Panc1 (cell line): ENCODE measurements around the gene MYLK3. TPM values are rescaled to one million over a fixed set of nuclear protein-coding genes. Genes with fewer than 3 reads are reported as not detected.

ENCODE experiments used
- ATAC-seq: fragments of 200-7000 bp; cut with Tn5 transposase; 2 replicates; pipeline ENCODE4 v1.9.1; 2020; ENCODE audit warnings: mild to moderate bottlenecking, moderate library complexity
- BruUV-seq: library from RNA; stranded (reverse); fragments of 400-500 nt; replicated peaks from 2 replicates; lab custom pipeline; 2021; lab: Mats Ljungman, UMichigan
- CTCF ChIA-PET: fragments of 300-600 bp; sonication (Branson Sonifier 250); formaldehyde crosslinking; loops from one replicate; lab custom pipeline; 2022; ENCODE audit warnings: antibody characterized with exemption; lab: Charles Lee
- POLR2A ChIA-PET: fragments of 300-600 bp; sonication (Branson Sonifier 250); formaldehyde crosslinking; loops from one replicate; lab custom pipeline; 2022; ENCODE audit warnings: antibody characterized with exemption; lab: Charles Lee
- DNase-seq: peaks from one replicate; pipeline ENCODE4 v3.0.0-alpha.2; 2010; ENCODE audit warnings: low read depth, low spot score
- H3K27ac ChIP-seq: 2 replicates; pipeline ENCODE4 v1.5.1; 2011; ENCODE audit warnings: mild to moderate bottlenecking, low read length, inconsistent platforms
- H3K27me3 ChIP-seq: fragments of 200-500 bp; sonication (Bioruptor generic); 2 replicates; pipeline ENCODE4 v1.6.0; 2014; ENCODE audit warnings: low read length, inconsistent platforms; ENCODE audit not compliant: control insufficient read depth, insufficient read depth
- H3K36me3 ChIP-seq: fragments of 200-500 bp; sonication (Bioruptor generic); 2 replicates; pipeline ENCODE4 v1.5.1; 2014; ENCODE audit warnings: inconsistent platforms, mild to moderate bottlenecking, low read length, moderate library complexity; ENCODE audit not compliant: control insufficient read depth, insufficient read depth
- H3K4me1 ChIP-seq: 2 replicates; pipeline ENCODE4 v1.5.1; 2011; ENCODE audit warnings: inconsistent platforms, mild to moderate bottlenecking, low read length, moderate library complexity; ENCODE audit not compliant: control insufficient read depth, insufficient read depth
- H3K4me3 ChIP-seq, 2 experiments: 2 replicates each; pipeline ENCODE4 v1.5.1; 2011 to 2012; ENCODE audit warnings: low read depth in 2 of 2, low read length in 2 of 2, mild to moderate bottlenecking in 2 of 2, inconsistent platforms in 1 of 2, moderate library complexity in 1 of 2
- H3K9me3 ChIP-seq: fragments of 200-500 bp; sonication (Bioruptor generic); 2 replicates; pipeline ENCODE4 v1.5.1; 2014; ENCODE audit warnings: low read depth, mild to moderate bottlenecking, inconsistent platforms, low read length, moderate library complexity; ENCODE audit not compliant: control insufficient read depth, insufficient read depth
- POLR2AphosphoS5 ChIP-seq: IDR thresholded peaks from 2 replicates; pipeline ENCODE4 v1.6.1; 2012; ENCODE audit warnings: mild to moderate bottlenecking, low read depth, low read length, moderate library complexity
- SIN3A ChIP-seq: IDR thresholded peaks from 2 replicates; pipeline ENCODE4 v1.6.1; 2012; ENCODE audit warnings: low read depth, mild to moderate bottlenecking, low read length, moderate library complexity, borderline replicate concordance; ENCODE audit not compliant: insufficient read depth
- TCF7L2 ChIP-seq: IDR thresholded peaks from 2 replicates; pipeline ENCODE4 v1.6.1; 2011; ENCODE audit warnings: mild to moderate bottlenecking, low read depth, low read length, inconsistent platforms
- in situ Hi-C: cut with HindIII; loops from 2 replicates; pipeline ENCODE4 v1.10.0; 2016; ENCODE audit warnings: low sequenced_read_pairs, low pct_unique_long_range_greater_than_20kb
- intact Hi-C: fragments of 100-400 bp; cut with micrococcal nuclease; formaldehyde crosslinking; loops from one replicate; pipeline ENCODE4 v1.10.0; 2022; ENCODE audit not compliant: unreplicated experiment
- total RNA-seq: library from RNA; stranded (reverse); gene quantifications from one replicate; pipeline ENCODE4 v1.2.1, GENCODE V29; 2021; ENCODE audit not compliant: unreplicated experiment
- TF ChIP-seq, protein P1 (sequence below): fragments of 450-650 bp; IDR thresholded peaks from 2 replicates; pipeline ENCODE4 v1.5.1; 2017; ENCODE audit warnings: mild to moderate bottlenecking
- TF ChIP-seq, protein P2 (sequence below), 2 experiments: IDR thresholded peaks; 2 replicates each; pipeline ENCODE4 v1.6.1; 2011 to 2012; ENCODE audit warnings: low read depth in 2 of 2, control low read depth in 1 of 2, low read length in 1 of 2, mild to moderate bottlenecking in 1 of 2, moderate library complexity in 1 of 2; ENCODE audit not compliant: insufficient read depth in 1 of 2

The MYLK3 gene
- total RNA-seq, 1 experiment from 2014 or later = 0.31 TPM

DNA sequence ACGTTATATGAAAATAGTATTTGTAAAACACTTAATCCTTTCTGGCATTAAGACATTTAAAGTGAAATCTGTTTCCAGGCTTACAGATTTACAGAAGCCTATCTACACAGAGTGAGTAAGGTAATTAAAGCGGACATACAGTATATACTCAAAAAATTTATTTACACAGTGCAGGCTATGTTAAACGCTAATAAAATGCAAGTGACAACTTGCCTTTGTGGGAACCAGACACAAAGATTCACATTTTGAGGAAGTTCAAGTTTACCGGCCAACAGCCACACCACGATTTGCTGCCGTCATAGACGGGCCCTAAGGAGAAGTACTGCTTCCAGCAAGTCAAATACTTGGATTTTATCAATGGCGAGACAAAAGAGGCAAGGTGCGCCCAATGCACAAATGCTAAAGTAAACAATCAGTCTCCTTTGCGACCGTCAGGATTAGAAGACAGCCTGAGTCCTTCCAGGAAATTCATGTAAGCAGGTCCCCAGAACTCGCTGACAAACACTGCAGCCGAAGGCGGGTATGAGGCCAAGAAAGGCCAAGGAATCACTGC lies 60.0 kb downstream of the MYLK3 start:
- no peaks in the 10 kb centered on the region for H3K9me3 ChIP-seq
- ChIA-PET CTCF (no interaction called here), POLR2A (no interaction called here)
- DNase-seq (no peak), ATAC-seq (no peak)
- no peaks in the 10 kb centered on the region for H3K27me3 ChIP-seq
- in situ Hi-C loops = no loop called here
- no peak for TF ChIP-seq TCF7L2
- TF ChIP-seq, protein P1, sequence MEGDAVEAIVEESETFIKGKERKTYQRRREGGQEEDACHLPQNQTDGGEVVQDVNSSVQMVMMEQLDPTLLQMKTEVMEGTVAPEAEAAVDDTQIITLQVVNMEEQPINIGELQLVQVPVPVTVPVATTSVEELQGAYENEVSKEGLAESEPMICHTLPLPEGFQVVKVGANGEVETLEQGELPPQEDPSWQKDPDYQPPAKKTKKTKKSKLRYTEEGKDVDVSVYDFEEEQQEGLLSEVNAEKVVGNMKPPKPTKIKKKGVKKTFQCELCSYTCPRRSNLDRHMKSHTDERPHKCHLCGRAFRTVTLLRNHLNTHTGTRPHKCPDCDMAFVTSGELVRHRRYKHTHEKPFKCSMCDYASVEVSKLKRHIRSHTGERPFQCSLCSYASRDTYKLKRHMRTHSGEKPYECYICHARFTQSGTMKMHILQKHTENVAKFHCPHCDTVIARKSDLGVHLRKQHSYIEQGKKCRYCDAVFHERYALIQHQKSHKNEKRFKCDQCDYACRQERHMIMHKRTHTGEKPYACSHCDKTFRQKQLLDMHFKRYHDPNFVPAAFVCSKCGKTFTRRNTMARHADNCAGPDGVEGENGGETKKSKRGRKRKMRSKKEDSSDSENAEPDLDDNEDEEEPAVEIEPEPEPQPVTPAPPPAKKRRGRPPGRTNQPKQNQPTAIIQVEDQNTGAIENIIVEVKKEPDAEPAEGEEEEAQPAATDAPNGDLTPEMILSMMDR = peak; percentile 29; the same call in 1 of the 2 replicates
- H3K4me3 ChIP-seq = peak overlapping the region; percentile 85 to 94
- peak overlapping the region; percentile 91 for H3K27ac ChIP-seq
- peaks cover 25% of the 10 kb centered on the region for H3K4me1 ChIP-seq
- intact Hi-C loops = loop anchor here (5.0 kb wide), 1 partner anchor 104 kb away; no protein-coding TSS in a partner anchor
- BruUV-seq = no TSS peak
- peaks cover 5% of the 10 kb centered on the region for H3K36me3 ChIP-seq

DNA sequence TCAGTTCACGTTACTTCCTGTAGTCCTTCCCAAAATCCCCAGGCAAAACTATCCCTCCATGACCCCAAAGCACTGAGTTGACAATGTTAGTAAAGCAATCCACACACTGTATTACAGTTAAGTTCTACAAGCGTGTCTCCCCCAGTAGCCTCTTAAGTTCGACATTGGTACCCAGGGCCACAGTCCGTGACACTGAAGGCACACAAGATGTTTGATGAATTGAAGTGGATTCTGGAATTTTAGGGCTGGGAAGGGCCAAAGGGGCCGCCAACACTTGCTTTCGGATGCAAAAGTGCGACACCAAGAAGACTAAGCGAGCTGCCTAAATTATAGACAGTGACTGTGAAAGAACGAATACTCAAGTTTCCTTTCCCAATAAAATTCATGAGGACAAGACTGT lies 60.7 kb downstream of the MYLK3 start:
- ATAC-seq (no peak), DNase-seq (no peak)
- TF ChIP-seq, protein P2, sequence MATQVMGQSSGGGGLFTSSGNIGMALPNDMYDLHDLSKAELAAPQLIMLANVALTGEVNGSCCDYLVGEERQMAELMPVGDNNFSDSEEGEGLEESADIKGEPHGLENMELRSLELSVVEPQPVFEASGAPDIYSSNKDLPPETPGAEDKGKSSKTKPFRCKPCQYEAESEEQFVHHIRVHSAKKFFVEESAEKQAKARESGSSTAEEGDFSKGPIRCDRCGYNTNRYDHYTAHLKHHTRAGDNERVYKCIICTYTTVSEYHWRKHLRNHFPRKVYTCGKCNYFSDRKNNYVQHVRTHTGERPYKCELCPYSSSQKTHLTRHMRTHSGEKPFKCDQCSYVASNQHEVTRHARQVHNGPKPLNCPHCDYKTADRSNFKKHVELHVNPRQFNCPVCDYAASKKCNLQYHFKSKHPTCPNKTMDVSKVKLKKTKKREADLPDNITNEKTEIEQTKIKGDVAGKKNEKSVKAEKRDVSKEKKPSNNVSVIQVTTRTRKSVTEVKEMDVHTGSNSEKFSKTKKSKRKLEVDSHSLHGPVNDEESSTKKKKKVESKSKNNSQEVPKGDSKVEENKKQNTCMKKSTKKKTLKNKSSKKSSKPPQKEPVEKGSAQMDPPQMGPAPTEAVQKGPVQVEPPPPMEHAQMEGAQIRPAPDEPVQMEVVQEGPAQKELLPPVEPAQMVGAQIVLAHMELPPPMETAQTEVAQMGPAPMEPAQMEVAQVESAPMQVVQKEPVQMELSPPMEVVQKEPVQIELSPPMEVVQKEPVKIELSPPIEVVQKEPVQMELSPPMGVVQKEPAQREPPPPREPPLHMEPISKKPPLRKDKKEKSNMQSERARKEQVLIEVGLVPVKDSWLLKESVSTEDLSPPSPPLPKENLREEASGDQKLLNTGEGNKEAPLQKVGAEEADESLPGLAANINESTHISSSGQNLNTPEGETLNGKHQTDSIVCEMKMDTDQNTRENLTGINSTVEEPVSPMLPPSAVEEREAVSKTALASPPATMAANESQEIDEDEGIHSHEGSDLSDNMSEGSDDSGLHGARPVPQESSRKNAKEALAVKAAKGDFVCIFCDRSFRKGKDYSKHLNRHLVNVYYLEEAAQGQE (IDR thresholded peaks at IDR 0.05; ENCODE audit: insufficient read depth in 1 of 2, low read depth in 2 of 2, low read length in 1 of 2) = no peak
- TF ChIP-seq, protein P1 = no peak
- TF ChIP-seq TCF7L2 (no peak), SIN3A (no peak), POLR2AphosphoS5 (no peak)
- intact Hi-C loops (loop anchor here (5.0 kb wide), 1 partner anchor 105 kb away; no protein-coding TSS in a partner anchor), in situ Hi-C loops (no loop called here)
- no peaks in the 10 kb centered on the region for H3K9me3 ChIP-seq
- peak overlapping the region; percentile 85 to 94 for H3K4me3 ChIP-seq
- H3K27me3 ChIP-seq = no peaks in the 10 kb centered on the region
- ChIA-PET CTCF (no interaction called here), POLR2A (no interaction called here)
- H3K36me3 ChIP-seq = peaks cover 2% of the 10 kb centered on the region; the same call in 1 of the 2 replicates
- H3K4me1 ChIP-seq = peaks cover 25% of the 10 kb centered on the region
- BruUV-seq = TSS peak; percentile 77
- peak overlapping the region; percentile 91 for H3K27ac ChIP-seq
